ENCODE data around the gene B4GALNT4. TPM values are rescaled to one million over a fixed set of nuclear protein-coding genes. Genes with fewer than 3 reads are reported as not detected.

Gene B4GALNT4
- total RNA-seq, 1 experiment from 2014 or later, result 1.9 TPM

GRCh38 chr11:418343-419247 is 49.3 kb downstream of the B4GALNT4 start:
- H3K4me3 Mint-ChIP-seq (ENCODE audit: low read depth, unreplicated experiment), result no peak overlapping the region

GRCh38 chr11:419248-420005 is 50.1 kb downstream of the B4GALNT4 start:
- no TSS peak for BruUV-seq (replicated peaks)
- Mint-ChIP-seq H3K36me3 (ENCODE audit: insufficient read depth, unreplicated experiment) (peaks cover 32% of the 10 kb centered on the region), H3K27me3 (ENCODE audit: unreplicated experiment) (no peaks in the 10 kb centered on the region), H3K4me1 (ENCODE audit: low read depth, unreplicated experiment) (peaks cover 7% of the 10 kb centered on the region), H3K4me3 (ENCODE audit: low read depth, unreplicated experiment) (no peak overlapping the region), H3K27ac (ENCODE audit: unreplicated experiment) (no peak overlapping the region), H3K9me3 (ENCODE audit: low read depth, unreplicated experiment) (peaks cover 1% of the 10 kb centered on the region)
- CTCF ChIA-PET, result no interaction called here
- DNase-seq, result no peak
- TF ChIP-seq CTCF (IDR thresholded peaks at IDR 0.05; ENCODE audit: unreplicated experiment), result no peak
- intact Hi-C loops (cut with micrococcal nuclease; ENCODE audit: unreplicated experiment), result no loop called here

More at GRCh38 chr11:418343-419247, 49.3 kb downstream of the B4GALNT4 start:
- no peak for DNase-seq
- CTCF ChIA-PET, result no interaction called here
- intact Hi-C loops (cut with micrococcal nuclease; ENCODE audit: unreplicated experiment), result no loop called here
- Mint-ChIP-seq H3K27ac (ENCODE audit: unreplicated experiment) (peak overlapping the region; percentile 36), H3K4me1 (ENCODE audit: low read depth, unreplicated experiment) (peaks cover 7% of the 10 kb centered on the region), H3K36me3 (ENCODE audit: insufficient read depth, unreplicated experiment) (peaks cover 33% of the 10 kb centered on the region), H3K27me3 (ENCODE audit: unreplicated experiment) (no peaks in the 10 kb centered on the region), H3K9me3 (ENCODE audit: low read depth, unreplicated experiment) (no peaks in the 10 kb centered on the region)
- TF ChIP-seq CTCF (IDR thresholded peaks at IDR 0.05; ENCODE audit: unreplicated experiment), result no peak
- BruUV-seq (replicated peaks), result no TSS peak

GRCh38 chr11:420054-420910 is 51.0 kb downstream of the B4GALNT4 start:
- no peak overlapping the region for H3K4me3 Mint-ChIP-seq (ENCODE audit: low read depth, unreplicated experiment)
- no peaks in the 10 kb centered on the region for H3K27me3 Mint-ChIP-seq (ENCODE audit: unreplicated experiment)
- H3K27ac Mint-ChIP-seq (ENCODE audit: unreplicated experiment), result no peak overlapping the region
- peaks cover 37% of the 10 kb centered on the region for H3K36me3 Mint-ChIP-seq (ENCODE audit: insufficient read depth, unreplicated experiment)
- TF ChIP-seq CTCF (IDR thresholded peaks at IDR 0.05; ENCODE audit: unreplicated experiment), result no peak
- H3K9me3 Mint-ChIP-seq (ENCODE audit: low read depth, unreplicated experiment), result peaks cover 5% of the 10 kb centered on the region
- BruUV-seq (replicated peaks), result no TSS peak
- DNase-seq, result no peak
- CTCF ChIA-PET, result no interaction called here
- intact Hi-C loops (cut with micrococcal nuclease; ENCODE audit: unreplicated experiment), result no loop called here
- H3K4me1 Mint-ChIP-seq (ENCODE audit: low read depth, unreplicated experiment), result peaks cover 7% of the 10 kb centered on the region

GRCh38 chr11:420911-421321 is 51.6 kb downstream of the B4GALNT4 start:
- Mint-ChIP-seq H3K27me3 (ENCODE audit: unreplicated experiment) (no peaks in the 10 kb centered on the region), H3K9me3 (ENCODE audit: low read depth, unreplicated experiment) (peaks cover 5% of the 10 kb centered on the region), H3K4me1 (ENCODE audit: low read depth, unreplicated experiment) (peaks cover 7% of the 10 kb centered on the region), H3K4me3 (ENCODE audit: low read depth, unreplicated experiment) (no peak overlapping the region), H3K27ac (ENCODE audit: unreplicated experiment) (no peak overlapping the region), H3K36me3 (ENCODE audit: insufficient read depth, unreplicated experiment) (peaks cover 32% of the 10 kb centered on the region)
- CTCF ChIA-PET, result no interaction called here
- DNase-seq, result no peak
- no peak for TF ChIP-seq CTCF (IDR thresholded peaks at IDR 0.05; ENCODE audit: unreplicated experiment)
- intact Hi-C loops (cut with micrococcal nuclease; ENCODE audit: unreplicated experiment), result no loop called here
- BruUV-seq (replicated peaks), result no TSS peak
